HepG2 (cell line): ENCODE measurements around the gene PHF10. TPM values are rescaled to one million over a fixed set of nuclear protein-coding genes. Genes with fewer than 3 reads are reported as not detected.

Experiments used
- ATAC-seq: fragments of 200-7000 bp; cut with Tn5 transposase; 3 replicates; pipeline ENCODE4 v1.9.1; 2020; ENCODE audit warnings: mild to moderate bottlenecking, moderate library complexity
- BruUV-seq: library from RNA; stranded (reverse); fragments of 400-500 nt; replicated peaks from 2 replicates; lab custom pipeline; 2021; lab: Mats Ljungman, UMichigan
- CTCF ChIA-PET: fragments of 300-600 bp; formaldehyde crosslinking; extraction: SDS; loops from one replicate; lab custom pipeline; 2021; ENCODE audit warnings: low total read pairs, inconsistent platforms, low intra/inter-chr PET ratio; lab: Yijun Ruan, JAX
- POLR2A ChIA-PET: fragments of 350-600 bp; sonication (Branson Sonifier 250); formaldehyde crosslinking; loops from one replicate; lab custom pipeline; 2020; ENCODE audit warnings: antibody characterized with exemption, inconsistent platforms; lab: Yijun Ruan, JAX
- DNase-seq: peaks from one replicate; pipeline ENCODE4 v3.0.0-alpha.2; 2015; ENCODE audit warnings: low spot score
- FAIRE-seq: peaks from 3 replicates; lab custom pipeline; 2011; peaks lifted over from hg19 to GRCh38; lab: Jason Lieb, UNC
- H2AFZ ChIP-seq: one replicate; pipeline ENCODE4 v1.6.1; 2011; ENCODE audit warnings: low read length, inconsistent platforms
- H3K27ac ChIP-seq: fragments of 300-600 bp; 3 replicates; pipeline ENCODE4 v1.8.0; 2011; ENCODE audit warnings: mixed run types, mild to moderate bottlenecking, mixed read lengths, low read length, inconsistent platforms; ENCODE audit not compliant: insufficient read depth; ENCODE audit errors: extremely low read length
- H3K27me3 ChIP-seq, 2 experiments: fragments of 200-600 bp in 1 of 2; 2 replicates in 1 of 2; 3 replicates in 1 of 2; pipeline versions ENCODE4 v1.6.0 to v1.8.0; 2011; ENCODE audit warnings: low read length in 2 of 2, mild to moderate bottlenecking in 2 of 2, moderate library complexity in 2 of 2, inconsistent platforms in 1 of 2; ENCODE audit not compliant: insufficient read depth in 2 of 2, control insufficient read depth in 1 of 2
- H3K36me3 ChIP-seq, 2 experiments: fragments of 200-600 bp in 1 of 2; replicated peaks in 1 of 2; 2 replicates in 1 of 2; 3 replicates in 1 of 2; pipeline versions ENCODE4 v1.5.1 to v1.8.0; 2011; ENCODE audit warnings: low read length in 2 of 2, inconsistent platforms in 1 of 2; ENCODE audit not compliant: insufficient read depth in 2 of 2, control insufficient read depth in 1 of 2
- H3K4me1 ChIP-seq: 2 replicates; pipeline ENCODE4 v1.5.1; 2012; ENCODE audit warnings: low read length, inconsistent platforms; ENCODE audit not compliant: insufficient read depth
- H3K4me2 ChIP-seq: 2 replicates; pipeline ENCODE4 v1.6.0; 2011; ENCODE audit warnings: low read depth, low read length, inconsistent platforms
- H3K4me3 ChIP-seq, 3 experiments: fragments of 200-600 bp in 1 of 3; sonication (generic), shearing (Covaris generic) in 1 of 3; replicated peaks in 1 of 3; 2 replicates each; pipeline ENCODE4 v1.5.1; 2011 to 2016; ENCODE audit warnings: low read length in 3 of 3, inconsistent platforms in 2 of 3, low read depth in 2 of 3, mild to moderate bottlenecking in 2 of 3, control low read depth in 1 of 3, mixed read lengths in 1 of 3; ENCODE audit not compliant: insufficient read depth in 1 of 3
- H3K79me2 ChIP-seq: one replicate; pipeline ENCODE4 v1.6.1; 2011; ENCODE audit warnings: low read length, inconsistent platforms; ENCODE audit not compliant: insufficient read depth
- H3K9ac ChIP-seq: 2 replicates; pipeline ENCODE4 v1.6.0; 2011; ENCODE audit warnings: mild to moderate bottlenecking, low read depth, low read length, inconsistent platforms; ENCODE audit not compliant: insufficient read depth
- H3K9me3 ChIP-seq: 2 replicates; pipeline ENCODE4 v1.5.1; 2012; ENCODE audit warnings: mild to moderate bottlenecking, low read length
- H4K20me1 ChIP-seq: 2 replicates; pipeline ENCODE4 v1.6.0; 2011; ENCODE audit warnings: inconsistent platforms, mild to moderate bottlenecking, low read length, moderate library complexity; ENCODE audit not compliant: insufficient read depth
- ARNT ChIP-seq: fragments of 450-650 bp; IDR thresholded peaks from 2 replicates; pipeline ENCODE4 v1.6.1; 2017
- ATF7-NPFF ChIP-seq: sonication (generic); formaldehyde crosslinking; IDR thresholded peaks from 2 replicates; pipeline ENCODE4 v1.8.1; 2023; ENCODE audit warnings: mild to moderate bottlenecking, low read depth, missing genetic modification reagents, moderate library complexity
- CBX2 ChIP-seq, 2 experiments: fragments of 200-600 bp in 1 of 2; sonication (generic); formaldehyde crosslinking in 1 of 2; IDR thresholded peaks; 2 replicates each; pipeline versions ENCODE4 v1.7.0 to v1.8.1; 2018 to 2022; ENCODE audit warnings: low read depth in 2 of 2, low read length in 1 of 2, mild to moderate bottlenecking in 1 of 2, missing genetic modification reagents in 1 of 2
- FOXJ3 ChIP-seq: sonication (generic); formaldehyde crosslinking; IDR thresholded peaks from 2 replicates; pipeline ENCODE4 v1.4.0; 2020; ENCODE audit warnings: missing genetic modification reagents, mild to moderate bottlenecking, borderline replicate concordance
- FOXM1 ChIP-seq: sonication (generic); formaldehyde crosslinking; IDR thresholded peaks from 2 replicates; pipeline ENCODE4 v1.5.0; 2020; ENCODE audit warnings: missing genetic modification reagents
- HNRNPLL ChIP-seq: fragments of 200-400 bp; formaldehyde crosslinking; IDR thresholded peaks from 2 replicates; pipeline ENCODE4 v1.6.1; 2017; ENCODE audit warnings: mild to moderate bottlenecking, low read depth, low read length; ENCODE audit not compliant: poor library complexity, severe bottlenecking
- JUN ChIP-seq: sonication (generic); formaldehyde crosslinking; IDR thresholded peaks from 2 replicates; pipeline ENCODE4 v1.4.0; 2020; ENCODE audit warnings: mild to moderate bottlenecking, missing genetic modification reagents
- MIXL1 ChIP-seq: IDR thresholded peaks from 2 replicates; pipeline ENCODE4 v1.6.1; 2016
- PAX8 ChIP-seq: sonication (generic); formaldehyde crosslinking; IDR thresholded peaks from 2 replicates; pipeline ENCODE4 v1.8.0; 2022; ENCODE audit warnings: mild to moderate bottlenecking, missing genetic modification reagents, borderline replicate concordance
- SETDB1 ChIP-seq: sonication (generic); formaldehyde crosslinking; IDR thresholded peaks from 2 replicates; pipeline ENCODE4 v1.5.1; 2020; ENCODE audit warnings: missing genetic modification reagents, mild to moderate bottlenecking, borderline replicate concordance
- SIX1 ChIP-seq: sonication (generic); formaldehyde crosslinking; IDR thresholded peaks from 2 replicates; pipeline ENCODE4 v1.4.0; 2020; ENCODE audit warnings: missing genetic modification reagents, borderline replicate concordance
- SMAD3 ChIP-seq: sonication (generic); formaldehyde crosslinking; IDR thresholded peaks from 2 replicates; pipeline ENCODE4 v1.4.0; 2020; ENCODE audit warnings: missing genetic modification reagents
- SMYD3 ChIP-seq: sonication (generic); formaldehyde crosslinking; IDR thresholded peaks from 2 replicates; pipeline ENCODE4 v1.8.1; 2023; ENCODE audit warnings: mild to moderate bottlenecking, missing genetic modification reagents
- ZNF101 ChIP-seq: sonication (generic); formaldehyde crosslinking; IDR thresholded peaks from 2 replicates; pipeline ENCODE4 v1.4.0; 2020; ENCODE audit warnings: mild to moderate bottlenecking, low read depth, missing genetic modification reagents, borderline replicate concordance
- ZNF552 ChIP-seq: sonication (generic); formaldehyde crosslinking; IDR thresholded peaks from 2 replicates; pipeline ENCODE4 v1.9.0; 2022; ENCODE audit warnings: missing genetic modification reagents, mild to moderate bottlenecking, borderline replicate concordance
- ZNF556 ChIP-seq: sonication (generic); formaldehyde crosslinking; IDR thresholded peaks from 2 replicates; pipeline ENCODE4 v1.4.0; 2020; ENCODE audit warnings: mild to moderate bottlenecking, missing genetic modification reagents, borderline replicate concordance
- ZNF607 ChIP-seq: sonication (generic); formaldehyde crosslinking; IDR thresholded peaks from 2 replicates; pipeline ENCODE4 v1.5.1; 2020; ENCODE audit warnings: missing genetic modification reagents, mild to moderate bottlenecking, borderline replicate concordance
- ZNF776 ChIP-seq: sonication (generic); formaldehyde crosslinking; IDR thresholded peaks from 2 replicates; pipeline ENCODE4 v1.4.0; 2020; ENCODE audit warnings: mild to moderate bottlenecking, missing genetic modification reagents
- ZNF777 ChIP-seq: sonication (generic); formaldehyde crosslinking; IDR thresholded peaks from 2 replicates; pipeline ENCODE4 v1.4.0; 2020; ENCODE audit warnings: missing genetic modification reagents
- WGBS: methylation state at CpG from one replicate; pipeline ENCODE4 v1.1.6; 2017; ENCODE audit warnings: low lambda C conversion rate; 5-methylcytosine and 5-hydroxymethylcytosine counted together
- in situ Hi-C: cut with HindIII; loops from 2 replicates; pipeline ENCODE4 v1.10.0; 2017; ENCODE audit warnings: low pct_unique_long_range_greater_than_20kb; ENCODE audit not compliant: extremely low pct_ligation_motif_present
- intact Hi-C: fragments of 100-400 bp; cut with micrococcal nuclease; formaldehyde crosslinking; loops from one replicate; pipeline ENCODE4 v1.10.0; 2022; ENCODE audit not compliant: unreplicated experiment
- polyA plus RNA-seq, 8 experiments: library from polyadenylated mRNA; depleted of rRNA in 3 of 8; stranded (reverse) in 7 of 8; unstranded in 1 of 8; fragments of >200 nt; fragmentation: Illumina TruSeq in 4 of 8; extraction: Trizol in 4 of 8; gene quantifications; 2 replicates each; pipeline versions ENCODE4 v1.2.1 to v1.2.3, GENCODE V29; 2011 to 2016; ENCODE audit warnings: low read depth in 4 of 8, missing spikeins in 1 of 8, mixed read lengths in 1 of 8; ENCODE audit not compliant: insufficient read depth in 1 of 8
- total RNA-seq, 5 experiments: library from RNA; depleted of rRNA; stranded (reverse); fragments of >200 nt; fragmentation: Illumina TruSeq; extraction: Trizol; gene quantifications; 2 replicates each; pipeline ENCODE4 v1.2.3, GENCODE V29; 2016; ENCODE audit warnings: low read depth in 1 of 5
- TF ChIP-seq, protein P1 (sequence below): sonication (generic); formaldehyde crosslinking; IDR thresholded peaks from 2 replicates; pipeline ENCODE4 v1.4.0; 2020; ENCODE audit warnings: low read depth, mild to moderate bottlenecking, missing genetic modification reagents
- TF ChIP-seq, protein P2 (sequence below): sonication (generic); formaldehyde crosslinking; IDR thresholded peaks from 2 replicates; pipeline ENCODE4 v1.4.0; 2020; ENCODE audit warnings: missing genetic modification reagents
- TF ChIP-seq, protein P3 (sequence below): sonication (generic); formaldehyde crosslinking; IDR thresholded peaks from 2 replicates; pipeline ENCODE4 v1.4.0; 2020; ENCODE audit warnings: missing genetic modification reagents

PHF10 gene
- total and polyA plus RNA-seq, 2 of the 13 experiments (the other 11 are each of a cell fraction or from before 2014, with no cell fraction given): 42.1 to 84.1 TPM

DNA sequence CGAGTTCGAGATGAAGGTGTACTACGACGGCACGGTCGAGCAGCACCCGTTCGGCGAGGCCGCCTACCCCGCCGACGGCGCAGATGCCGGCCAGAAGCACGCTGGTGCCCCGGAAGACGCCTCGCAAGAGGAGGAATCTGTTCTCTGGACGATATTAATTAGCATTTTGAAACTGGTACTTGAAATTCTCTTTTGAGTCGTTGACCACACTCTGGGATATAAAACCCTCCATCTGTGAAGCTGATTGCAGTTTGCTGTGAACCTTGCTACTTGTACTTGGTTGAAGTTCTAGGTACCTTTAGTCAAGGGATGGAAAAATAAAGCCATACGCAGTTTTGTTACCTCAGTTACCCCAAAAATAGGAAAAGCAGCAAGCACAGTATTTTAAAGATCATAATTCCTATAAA lies 21.5 kb downstream of the PHF10 start:
- Histone ChIP-seq H3K9me3 (no peaks in the 10 kb centered on the region), H3K27ac (peak overlapping the region; percentile 93), H3K27me3 (no peaks in the 10 kb centered on the region; a peak in 1 of 5 replicates), H2AFZ (no peak overlapping the region), H3K4me1 (peaks cover 45% of the 10 kb centered on the region), H3K9ac (peak overlapping the region; percentile 99), H3K4me2 (peak overlapping the region; percentile 85), H3K4me3 (peak overlapping the region; percentile 82 to 98 (median 87)), H3K79me2 (peaks cover 57% of the 10 kb centered on the region), H3K36me3 (peaks cover 1 to 16% of the 10 kb centered on the region in 2 experiments; a peak in 3 of 5 replicates), H4K20me1 (peaks cover 24% of the 10 kb centered on the region)
- FAIRE-seq (no peak), ATAC-seq (no peak), DNase-seq (no peak)
- ChIA-PET CTCF (no interaction called here), POLR2A (interaction anchor here (1.2 to 7.6 kb wide), 12 partner anchors 9 to 851 kb away, joined by 3 to 81 read pairs (median 12); partner anchors contain the start of genes DYNLT2, ERMARD, PHF10 and PSMB1)
- BruUV-seq: no TSS peak
- intact Hi-C loops: loop anchor here (1.0 to 10.0 kb wide), 5 partner anchors 18 to 849 kb away; partner anchors contain the start of genes DYNLT2, ERMARD, FAM120B and PSMB1
- 2% methylated on average over 19 of the region's 22 CpGs for WGBS
- in situ Hi-C loops: no loop called here
- TF ChIP-seq, protein P1, sequence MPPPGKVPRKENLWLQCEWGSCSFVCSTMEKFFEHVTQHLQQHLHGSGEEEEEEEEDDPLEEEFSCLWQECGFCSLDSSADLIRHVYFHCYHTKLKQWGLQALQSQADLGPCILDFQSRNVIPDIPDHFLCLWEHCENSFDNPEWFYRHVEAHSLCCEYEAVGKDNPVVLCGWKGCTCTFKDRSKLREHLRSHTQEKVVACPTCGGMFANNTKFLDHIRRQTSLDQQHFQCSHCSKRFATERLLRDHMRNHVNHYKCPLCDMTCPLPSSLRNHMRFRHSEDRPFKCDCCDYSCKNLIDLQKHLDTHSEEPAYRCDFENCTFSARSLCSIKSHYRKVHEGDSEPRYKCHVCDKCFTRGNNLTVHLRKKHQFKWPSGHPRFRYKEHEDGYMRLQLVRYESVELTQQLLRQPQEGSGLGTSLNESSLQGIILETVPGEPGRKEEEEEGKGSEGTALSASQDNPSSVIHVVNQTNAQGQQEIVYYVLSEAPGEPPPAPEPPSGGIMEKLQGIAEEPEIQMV (CRISPR knock-in tag): no peak
- no peak for TF ChIP-seq ZNF556 (CRISPR knock-in tag)
- TF ChIP-seq ZNF607 (CRISPR knock-in tag): no peak
- 0 out of 2 replicates have a peak, but pooled peaks have one; percentile 6 for TF ChIP-seq FOXJ3
- no peak for TF ChIP-seq ARNT
- no peak for TF ChIP-seq SIX1
- TF ChIP-seq JUN (CRISPR knock-in tag): no peak
- TF ChIP-seq SETDB1 (CRISPR knock-in tag): no peak
- peak; percentile 90 for TF ChIP-seq HNRNPLL
- no peak for TF ChIP-seq ATF7-NPFF (CRISPR knock-in tag)
- peak; percentile 45; the same call in 1 of the 2 replicates for TF ChIP-seq SMYD3 (CRISPR knock-in tag)
- TF ChIP-seq, protein P2, sequence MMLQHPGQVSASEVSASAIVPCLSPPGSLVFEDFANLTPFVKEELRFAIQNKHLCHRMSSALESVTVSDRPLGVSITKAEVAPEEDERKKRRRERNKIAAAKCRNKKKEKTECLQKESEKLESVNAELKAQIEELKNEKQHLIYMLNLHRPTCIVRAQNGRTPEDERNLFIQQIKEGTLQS: peak; percentile 4; the same call in 1 of the 2 replicates
- TF ChIP-seq MIXL1: no peak
- TF ChIP-seq ZNF776 (CRISPR knock-in tag): no peak
- TF ChIP-seq PAX8 (CRISPR knock-in tag): no peak
- TF ChIP-seq ZNF101 (CRISPR knock-in tag): no peak
- TF ChIP-seq SMAD3 (CRISPR knock-in tag): 0 out of 2 replicates have a peak, but pooled peaks have one; percentile 4
- TF ChIP-seq ZNF777 (CRISPR knock-in tag): no peak
- TF ChIP-seq FOXM1 (CRISPR knock-in tag): no peak
- 0 out of 2 replicates have a peak, but pooled peaks have one; percentile 4 for TF ChIP-seq ZNF552 (CRISPR knock-in tag)
- TF ChIP-seq CBX2 (IDR thresholded peaks at IDR 0.05; ENCODE audit: low read depth, low read length): no peak
- no peak for TF ChIP-seq CBX2 (CRISPR knock-in tag; IDR thresholded peaks at IDR 0.05; ENCODE audit: low read depth)
- TF ChIP-seq, protein P3, sequence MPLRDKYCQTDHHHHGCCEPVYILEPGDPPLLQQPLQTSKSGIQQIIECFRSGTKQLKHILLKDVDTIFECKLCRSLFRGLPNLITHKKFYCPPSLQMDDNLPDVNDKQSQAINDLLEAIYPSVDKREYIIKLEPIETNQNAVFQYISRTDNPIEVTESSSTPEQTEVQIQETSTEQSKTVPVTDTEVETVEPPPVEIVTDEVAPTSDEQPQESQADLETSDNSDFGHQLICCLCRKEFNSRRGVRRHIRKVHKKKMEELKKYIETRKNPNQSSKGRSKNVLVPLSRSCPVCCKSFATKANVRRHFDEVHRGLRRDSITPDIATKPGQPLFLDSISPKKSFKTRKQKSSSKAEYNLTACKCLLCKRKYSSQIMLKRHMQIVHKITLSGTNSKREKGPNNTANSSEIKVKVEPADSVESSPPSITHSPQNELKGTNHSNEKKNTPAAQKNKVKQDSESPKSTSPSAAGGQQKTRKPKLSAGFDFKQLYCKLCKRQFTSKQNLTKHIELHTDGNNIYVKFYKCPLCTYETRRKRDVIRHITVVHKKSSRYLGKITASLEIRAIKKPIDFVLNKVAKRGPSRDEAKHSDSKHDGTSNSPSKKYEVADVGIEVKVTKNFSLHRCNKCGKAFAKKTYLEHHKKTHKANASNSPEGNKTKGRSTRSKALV (CRISPR knock-in tag): no peak; the same call in 1 of the 2 replicates
